OCI-LY7 (cell line): ENCODE data around the gene NEK11. TPM values are rescaled to one million over a fixed set of nuclear protein-coding genes. Genes with fewer than 3 reads are reported as not detected.

ENCODE experiments used
- Bru-seq: library from RNA; stranded (reverse); fragments of 400-500 nt; gene quantifications from one replicate; lab custom pipeline; 2021; lab: Mats Ljungman, UMichigan
- BruChase-seq, 2 experiments: library from RNA; stranded (reverse); fragments of 400-500 nt; gene quantifications; one replicate each; lab custom pipeline; 2021; lab: Mats Ljungman, UMichigan
- BruUV-seq: library from RNA; stranded (reverse); fragments of 400-500 nt; replicated peaks from 2 replicates; lab custom pipeline; 2021; lab: Mats Ljungman, UMichigan
- CTCF ChIA-PET: fragments of 300-600 bp; sonication (Branson Sonifier 250); formaldehyde crosslinking; loops from one replicate; lab custom pipeline; 2022; ENCODE audit warnings: antibody characterized with exemption; ENCODE audit not compliant: unreplicated experiment; lab: Charles Lee
- POLR2A ChIA-PET: fragments of 300-600 bp; sonication (Branson Sonifier 250); formaldehyde crosslinking; loops from one replicate; lab custom pipeline; 2022; ENCODE audit warnings: antibody characterized with exemption; lab: Charles Lee
- DNase-seq: peaks from one replicate; pipeline ENCODE4 v3.0.0-alpha.2; 2015; ENCODE audit warnings: low spot score
- H2AFZ ChIP-seq: fragments of 200-600 bp; sonication (generic), shearing (Covaris generic); 2 replicates; pipeline ENCODE4 v1.6.1; 2014; ENCODE audit warnings: mild to moderate bottlenecking, antibody characterized with exemption, low read length, moderate library complexity
- H3K27ac ChIP-seq: fragments of 200-600 bp; sonication (generic); 2 replicates; pipeline ENCODE4 v1.5.1; 2014; ENCODE audit warnings: mixed run types, low read depth, mild to moderate bottlenecking, moderate library complexity, low read length, inconsistent platforms; ENCODE audit not compliant: poor library complexity, severe bottlenecking
- H3K36me3 ChIP-seq: fragments of 200-600 bp; sonication (generic); 2 replicates; pipeline ENCODE4 v1.6.1; 2014; ENCODE audit warnings: mild to moderate bottlenecking, antibody characterized with exemption, low read length, moderate library complexity, mixed read lengths; ENCODE audit not compliant: insufficient read depth
- H3K4me1 ChIP-seq: fragments of 200-600 bp; sonication (generic); 2 replicates; pipeline ENCODE4 v1.5.1; 2014; ENCODE audit warnings: mild to moderate bottlenecking, low read length; ENCODE audit not compliant: insufficient read depth, poor library complexity, severe bottlenecking
- H3K4me2 ChIP-seq: fragments of 200-600 bp; sonication (generic); 2 replicates; pipeline ENCODE4 v1.6.1; 2014; ENCODE audit warnings: mild to moderate bottlenecking, low read length
- H3K4me3 ChIP-seq: fragments of 200-600 bp; sonication (generic); 2 replicates; pipeline ENCODE4 v1.5.1; 2014; ENCODE audit warnings: mild to moderate bottlenecking, low read depth, low read length; ENCODE audit not compliant: poor library complexity, severe bottlenecking
- H3K79me2 ChIP-seq: fragments of 200-600 bp; sonication (generic); 2 replicates; pipeline ENCODE4 v1.6.1; 2016; ENCODE audit warnings: low read depth, mild to moderate bottlenecking, low read length, moderate library complexity, mixed read lengths; ENCODE audit not compliant: insufficient read depth
- H3K9me2 ChIP-seq: fragments of 200-600 bp; sonication (generic); 2 replicates; pipeline ENCODE4 v1.6.1; 2016; ENCODE audit warnings: mild to moderate bottlenecking, low read length, mixed read lengths; ENCODE audit not compliant: insufficient read depth
- H3K9me3 ChIP-seq: fragments of 200-600 bp; sonication (generic); 2 replicates; pipeline ENCODE4 v1.6.1; 2014; ENCODE audit warnings: mild to moderate bottlenecking, mixed run types, low read length, mixed read lengths
- H4K20me1 ChIP-seq: fragments of 200-600 bp; sonication (generic); 2 replicates; pipeline ENCODE4 v1.6.1; 2014; ENCODE audit warnings: mild to moderate bottlenecking, antibody characterized with exemption, low read length, moderate library complexity, mixed read lengths; ENCODE audit not compliant: insufficient read depth
- EZH2phosphoT487 ChIP-seq: fragments of 200-600 bp; sonication (generic); IDR thresholded peaks from 2 replicates; pipeline ENCODE4 v1.6.1; 2018; ENCODE audit warnings: low read depth, borderline replicate concordance, mild to moderate bottlenecking, mixed run types, antibody characterized with exemption, low read length, moderate library complexity, mixed read lengths
- intact Hi-C: fragments of 100-400 bp; cut with micrococcal nuclease; formaldehyde crosslinking; loops from one replicate; pipeline ENCODE4 v1.10.0; 2022; ENCODE audit not compliant: unreplicated experiment
- long read RNA-seq: library from polyadenylated mRNA; stranded (forward); transcript quantifications from one replicate; pipeline ENCODE4 v2.0.0, GENCODE V29; 2022
- total RNA-seq, 2 experiments: library from RNA; depleted of rRNA in 1 of 2; stranded (reverse); fragments of >200 nt in 1 of 2; shearing (Covaris generic) in 1 of 2; gene quantifications; 2 replicates each; pipeline ENCODE4 v1.2.3, GENCODE V29; 2014 to 2022
- TF ChIP-seq, protein P1 (sequence below): fragments of 200-600 bp; sonication (generic); conservative IDR thresholded peaks from 2 replicates; pipeline ENCODE4 v1.5.1; 2014; ENCODE audit warnings: mild to moderate bottlenecking, antibody characterized with exemption, low read length, moderate library complexity, mixed read lengths

Gene NEK11, protein sequence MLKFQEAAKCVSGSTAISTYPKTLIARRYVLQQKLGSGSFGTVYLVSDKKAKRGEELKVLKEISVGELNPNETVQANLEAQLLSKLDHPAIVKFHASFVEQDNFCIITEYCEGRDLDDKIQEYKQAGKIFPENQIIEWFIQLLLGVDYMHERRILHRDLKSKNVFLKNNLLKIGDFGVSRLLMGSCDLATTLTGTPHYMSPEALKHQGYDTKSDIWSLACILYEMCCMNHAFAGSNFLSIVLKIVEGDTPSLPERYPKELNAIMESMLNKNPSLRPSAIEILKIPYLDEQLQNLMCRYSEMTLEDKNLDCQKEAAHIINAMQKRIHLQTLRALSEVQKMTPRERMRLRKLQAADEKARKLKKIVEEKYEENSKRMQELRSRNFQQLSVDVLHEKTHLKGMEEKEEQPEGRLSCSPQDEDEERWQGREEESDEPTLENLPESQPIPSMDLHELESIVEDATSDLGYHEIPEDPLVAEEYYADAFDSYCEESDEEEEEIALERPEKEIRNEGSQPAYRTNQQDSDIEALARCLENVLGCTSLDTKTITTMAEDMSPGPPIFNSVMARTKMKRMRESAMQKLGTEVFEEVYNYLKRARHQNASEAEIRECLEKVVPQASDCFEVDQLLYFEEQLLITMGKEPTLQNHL
- total RNA-seq (2014; rRNA removed; shearing (Covaris generic)) (0.15 and 0.47 TPM in 2 replicates), total RNA-seq (2022) (1.2 and 1.5 TPM in 2 replicates), Bru-seq, nascent RNA (percentile 25 among the genes with signal in this experiment), BruChase-seq, experiment 1, labeled RNA remaining after a 6-hour chase (percentile 23 among the genes with signal in this experiment), BruChase-seq, experiment 2, labeled RNA remaining after a 2-hour chase (percentile 30 among the genes with signal in this experiment)
- long read RNA-seq, partial matches to known transcripts, result 0 of 2 reads
- long read RNA-seq, other reads (novel, unspliced or antisense), result 2 of 2 reads

DNA sequence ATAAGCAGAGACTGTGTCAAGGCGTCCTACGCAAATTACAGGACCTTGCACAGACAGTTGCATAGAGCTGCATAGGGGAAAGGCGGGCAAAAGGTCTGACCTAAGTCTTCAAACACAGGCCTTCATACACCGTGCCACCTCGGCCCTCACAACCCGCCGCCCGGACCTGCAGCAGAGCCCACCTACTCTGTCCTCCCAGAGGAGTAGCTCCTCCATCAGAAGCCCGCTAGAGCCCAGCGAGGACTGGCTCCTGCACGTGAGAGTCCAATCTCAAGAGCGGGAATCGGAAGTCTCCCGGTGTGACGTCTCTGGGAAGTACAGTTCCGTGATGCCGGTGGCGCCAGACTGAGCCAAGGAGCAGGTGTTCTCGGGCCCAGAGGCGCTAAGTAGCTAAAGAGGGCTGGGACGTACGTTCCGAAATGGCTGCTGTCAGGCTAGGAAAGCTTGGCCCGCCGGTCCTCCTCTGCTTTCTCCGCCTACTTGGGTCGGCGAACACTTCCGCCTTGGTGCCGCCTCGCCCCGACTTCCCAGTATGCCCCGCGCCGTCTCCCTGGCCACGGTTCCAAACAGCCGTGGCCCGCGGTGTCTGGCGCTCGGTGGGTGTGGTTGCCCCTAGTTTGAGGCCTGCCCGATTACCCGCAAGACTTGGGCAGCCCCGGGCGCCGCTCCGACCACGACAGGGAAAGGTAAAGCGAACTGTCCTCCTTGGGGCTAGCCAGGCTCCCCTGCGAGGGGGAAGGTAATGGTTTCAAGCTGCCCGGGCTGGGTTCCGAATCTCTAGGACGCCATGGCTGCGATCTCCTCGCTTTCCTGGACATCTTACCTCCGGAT is at the start of gene NEK11, which contains the start of gene ASTE1:
NEK11 (plus strand) TSS at position 557 of the 831 bp plus-strand sequence. CDS start 2,832 bp downstream, outside the sequence.
ASTE1 (minus strand) TSS at position 505 of the 831 bp plus-strand sequence. CDS start 1,519 bp downstream, outside the sequence.
- intact Hi-C loops, result loop anchor here (1.0 to 5.0 kb wide), 4 partner anchors 133 to 1001 kb away; partner anchors contain the start of genes MRPL3 and PIK3R4
- Histone ChIP-seq H3K79me2 (peaks cover 9% of the 10 kb centered on the region; the same call in 1 of the 2 replicates), H3K9me2 (no peaks in the 10 kb centered on the region), H3K4me3 (peak within 1 kb of the TSS; percentile 75), H3K4me2 (peak within 1 kb of the TSS; percentile 97), H3K4me1 (peaks cover 19% of the 10 kb centered on the region), H3K9me3 (no peaks in the 10 kb centered on the region), H4K20me1 (no peaks in the 10 kb centered on the region), H2AFZ (peak within 1 kb of the TSS; percentile 81), H3K36me3 (peaks cover 36% of the 10 kb centered on the region), H3K27ac (peak within 1 kb of the TSS; percentile 62)
- POLR2A ChIA-PET, result interaction anchor here (0.9 to 3.5 kb wide), 8 partner anchors 10 to 316 kb away, joined by 3 to 16 read pairs (median 5); partner anchors contain the start of gene ATP2C1
- BruUV-seq, result TSS peak; percentile 71
- no peak for TF ChIP-seq EZH2phosphoT487
- TF ChIP-seq, protein P1, sequence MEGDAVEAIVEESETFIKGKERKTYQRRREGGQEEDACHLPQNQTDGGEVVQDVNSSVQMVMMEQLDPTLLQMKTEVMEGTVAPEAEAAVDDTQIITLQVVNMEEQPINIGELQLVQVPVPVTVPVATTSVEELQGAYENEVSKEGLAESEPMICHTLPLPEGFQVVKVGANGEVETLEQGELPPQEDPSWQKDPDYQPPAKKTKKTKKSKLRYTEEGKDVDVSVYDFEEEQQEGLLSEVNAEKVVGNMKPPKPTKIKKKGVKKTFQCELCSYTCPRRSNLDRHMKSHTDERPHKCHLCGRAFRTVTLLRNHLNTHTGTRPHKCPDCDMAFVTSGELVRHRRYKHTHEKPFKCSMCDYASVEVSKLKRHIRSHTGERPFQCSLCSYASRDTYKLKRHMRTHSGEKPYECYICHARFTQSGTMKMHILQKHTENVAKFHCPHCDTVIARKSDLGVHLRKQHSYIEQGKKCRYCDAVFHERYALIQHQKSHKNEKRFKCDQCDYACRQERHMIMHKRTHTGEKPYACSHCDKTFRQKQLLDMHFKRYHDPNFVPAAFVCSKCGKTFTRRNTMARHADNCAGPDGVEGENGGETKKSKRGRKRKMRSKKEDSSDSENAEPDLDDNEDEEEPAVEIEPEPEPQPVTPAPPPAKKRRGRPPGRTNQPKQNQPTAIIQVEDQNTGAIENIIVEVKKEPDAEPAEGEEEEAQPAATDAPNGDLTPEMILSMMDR, result no peak
- DNase-seq, result peak; percentile 86
- CTCF ChIA-PET, result no interaction called here

DNA sequence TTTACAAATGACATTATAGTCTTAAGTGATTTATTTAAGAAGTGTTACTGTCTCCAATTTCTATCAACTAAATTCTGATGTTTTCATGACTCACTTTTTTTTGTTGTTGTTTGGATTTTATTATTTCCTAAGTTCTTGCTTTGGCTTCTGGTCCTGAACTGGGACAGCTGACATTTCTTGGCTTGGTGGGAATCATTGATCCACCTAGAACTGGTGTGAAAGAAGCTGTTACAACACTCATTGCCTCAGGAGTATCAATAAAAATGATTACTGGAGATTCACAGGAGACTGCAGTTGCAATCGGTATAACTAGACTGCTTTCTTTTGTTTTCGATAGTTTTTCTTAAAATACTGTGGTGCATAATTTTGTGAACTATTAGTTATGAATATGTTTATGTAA is 47.6 kb upstream of the NEK11 start:
- BruUV-seq, result no TSS peak
- Histone ChIP-seq H3K4me1 (no peaks in the 10 kb centered on the region), H2AFZ (no peak overlapping the region), H3K36me3 (peaks cover 45% of the 10 kb centered on the region), H3K9me3 (no peaks in the 10 kb centered on the region), H3K4me2 (no peak overlapping the region), H3K79me2 (no peaks in the 10 kb centered on the region), H3K9me2 (no peaks in the 10 kb centered on the region), H4K20me1 (no peaks in the 10 kb centered on the region), H3K4me3 (no peak overlapping the region), H3K27ac (no peak overlapping the region)
- intact Hi-C loops, result no loop called here
- POLR2A ChIA-PET, result no interaction called here
- no peak for TF ChIP-seq EZH2phosphoT487
- TF ChIP-seq, protein P1, result no peak
- CTCF ChIA-PET, result no interaction called here
- no peak for DNase-seq
